Measurements from ENCODE around the gene REPIN1.
A peak's percentile ranks its signal among the peaks of the same experiment; 100 is the strongest.

The REPIN1 gene

GRCh38 chr7:150371131-150371995, 2.7 kb downstream of the REPIN1 start:
- TF ChIP-seq CTCF (IDR thresholded peaks at IDR 0.05; ENCODE audit: borderline replicate concordance, extremely low read depth, low read length, poor library complexity, severe bottlenecking) (no peak), EZH2 (IDR thresholded peaks at IDR 0.05; ENCODE audit: borderline replicate concordance, low read depth, low read length, severe bottlenecking) (no peak)
- Histone ChIP-seq H4K20me1 (ENCODE audit: insufficient read depth, low read length) (peaks cover 32% of the 10 kb centered on the region), H2AFZ (ENCODE audit: low read depth, low read length) (no peak overlapping the region), H3K9me3 (ENCODE audit: insufficient read depth, low read length, severe bottlenecking) (no peaks in the 10 kb centered on the region), H3K36me3 (ENCODE audit: insufficient read depth, low read length) (peaks cover 67% of the 10 kb centered on the region), H3K27ac (ENCODE audit: low read length) (peak overlapping the region; percentile 97), H3K4me1 (ENCODE audit: insufficient read depth, low read length) (peaks cover 65% of the 10 kb centered on the region), H3K9ac (ENCODE audit: low read depth, low read length) (peak overlapping the region; percentile 95), H3K27me3 (ENCODE audit: insufficient read depth, low read length, poor library complexity) (no peaks in the 10 kb centered on the region), H3K4me2 (ENCODE audit: insufficient read depth, low read length) (peak overlapping the region; percentile 83), H3K4me3 (ENCODE audit: low read depth in 1 of 2, low read length in 2 of 2) (peak overlapping the region; percentile 61 to 66), H3K79me2 (ENCODE audit: insufficient read depth, low read length) (peaks cover 95% of the 10 kb centered on the region)
- DNase-seq (peak; percentile 53), ATAC-seq (ENCODE audit: insufficient read depth, low read depth) (peak; percentile 1; the same call in 1 of the 3 replicates)

GRCh38 chr7:150371996-150372270, 3.3 kb downstream of the REPIN1 start:
- Histone ChIP-seq H3K4me3 (ENCODE audit: low read depth in 1 of 2, low read length in 2 of 2) (peak overlapping the region; percentile 61 to 66), H3K36me3 (ENCODE audit: insufficient read depth, low read length) (peaks cover 67% of the 10 kb centered on the region), H3K27me3 (ENCODE audit: insufficient read depth, low read length, poor library complexity) (no peaks in the 10 kb centered on the region), H3K79me2 (ENCODE audit: insufficient read depth, low read length) (peaks cover 95% of the 10 kb centered on the region), H3K9me3 (ENCODE audit: insufficient read depth, low read length, severe bottlenecking) (no peaks in the 10 kb centered on the region), H2AFZ (ENCODE audit: low read depth, low read length) (no peak overlapping the region), H3K9ac (ENCODE audit: low read depth, low read length) (peak overlapping the region; percentile 95), H4K20me1 (ENCODE audit: insufficient read depth, low read length) (peaks cover 35% of the 10 kb centered on the region), H3K27ac (ENCODE audit: low read length) (peak overlapping the region; percentile 97), H3K4me2 (ENCODE audit: insufficient read depth, low read length) (peak overlapping the region; percentile 83), H3K4me1 (ENCODE audit: insufficient read depth, low read length) (peaks cover 65% of the 10 kb centered on the region)
- DNase-seq (peak; percentile 85), ATAC-seq (ENCODE audit: insufficient read depth, low read depth) (peak; percentile 43)
- TF ChIP-seq EZH2 (IDR thresholded peaks at IDR 0.05; ENCODE audit: borderline replicate concordance, low read depth, low read length, severe bottlenecking) (no peak), CTCF (IDR thresholded peaks at IDR 0.05; ENCODE audit: borderline replicate concordance, extremely low read depth, low read length, poor library complexity, severe bottlenecking) (no peak)

- ATAC-seq (ENCODE audit: insufficient read depth, low read depth): peak; percentile 27
- Histone ChIP-seq H3K4me3 (ENCODE audit: low read depth in 1 of 2, low read length in 2 of 2) (peak overlapping the region; percentile 61 to 66), H2AFZ (ENCODE audit: low read depth, low read length) (no peak overlapping the region), H3K27ac (ENCODE audit: low read length) (peak overlapping the region; percentile 97), H4K20me1 (ENCODE audit: insufficient read depth, low read length) (peaks cover 35% of the 10 kb centered on the region), H3K36me3 (ENCODE audit: insufficient read depth, low read length) (peaks cover 67% of the 10 kb centered on the region), H3K4me2 (ENCODE audit: insufficient read depth, low read length) (peak overlapping the region; percentile 83), H3K9ac (ENCODE audit: low read depth, low read length) (peak overlapping the region; percentile 95), H3K79me2 (ENCODE audit: insufficient read depth, low read length) (peaks cover 95% of the 10 kb centered on the region), H3K4me1 (ENCODE audit: insufficient read depth, low read length) (peaks cover 65% of the 10 kb centered on the region), H3K9me3 (ENCODE audit: insufficient read depth, low read length, severe bottlenecking) (no peaks in the 10 kb centered on the region), H3K27me3 (ENCODE audit: insufficient read depth, low read length, poor library complexity) (no peaks in the 10 kb centered on the region)
- peak; percentile 82 for DNase-seq
- TF ChIP-seq EZH2 (IDR thresholded peaks at IDR 0.05; ENCODE audit: borderline replicate concordance, low read depth, low read length, severe bottlenecking) (no peak), CTCF (IDR thresholded peaks at IDR 0.05; ENCODE audit: borderline replicate concordance, extremely low read depth, low read length, poor library complexity, severe bottlenecking) (peak; percentile 8)
Observed at GRCh38 chr7:150372271-150373048, 3.8 kb downstream of the REPIN1 start.

Measured in DND-41 (cell line).